ENCODE measurements around the gene SLC6A5. TPM values are rescaled to one million over a fixed set of nuclear protein-coding genes. Genes with fewer than 3 reads are reported as not detected.

The SLC6A5 gene
- total and polyA plus RNA-seq, 10 of the 15 experiments (the other 5 are each of a cell fraction or from before 2014, with no cell fraction given) = 0.01 TPM; not detected in 9

DNA sequence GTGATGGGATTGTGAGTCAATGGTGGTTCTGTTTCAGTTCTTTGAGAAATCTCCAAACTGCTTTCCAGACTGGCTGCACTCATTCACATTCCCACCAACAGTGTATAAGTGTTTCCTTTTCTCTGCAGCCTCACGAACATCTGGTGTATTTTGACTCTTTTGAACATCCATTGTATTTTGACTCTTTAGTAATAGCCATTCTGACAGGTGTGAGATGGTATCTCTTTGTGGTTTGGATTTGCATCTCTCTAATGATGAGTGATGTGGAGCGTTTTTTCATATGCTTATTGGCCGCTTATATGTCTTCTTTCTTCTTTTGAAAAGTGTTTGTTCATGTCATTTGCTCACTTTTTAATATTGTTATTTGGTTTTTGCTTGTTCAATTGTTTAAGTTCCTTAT is 89.4 kb downstream of the SLC6A5 start:
- FAIRE-seq = no peak
- DNase-seq (ENCODE audit: low read depth, low spot score) = no peak
- POLR2A ChIA-PET = no interaction called here

DNA sequence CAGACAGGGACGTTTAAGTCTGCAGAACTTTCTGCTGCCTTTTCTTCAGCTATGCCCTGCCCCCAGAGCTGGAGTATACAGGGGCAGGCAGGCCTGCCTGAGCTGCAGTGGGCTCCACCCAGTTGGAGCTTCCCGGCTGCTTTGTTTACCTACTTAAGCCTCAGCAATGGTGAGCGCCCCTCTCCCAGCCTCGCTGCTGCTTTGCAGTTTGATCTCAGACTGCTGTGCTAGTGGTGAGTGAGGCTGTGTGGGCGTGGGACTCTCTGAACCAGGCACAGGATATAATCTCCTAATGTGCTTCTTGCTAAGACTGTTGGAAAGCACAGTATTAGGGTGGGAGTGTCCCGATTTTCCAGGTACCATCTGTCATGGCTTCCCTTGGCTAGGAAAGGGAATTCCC is 108.5 kb downstream of the SLC6A5 start:
- Histone ChIP-seq H3K36me3 (ENCODE audit: control insufficient read depth in 2 of 2, insufficient read depth in 2 of 2, low read length in 1 of 2) (no peaks in the 10 kb centered on the region), H2AFZ (ENCODE audit: control insufficient read depth, low read depth, low read length) (no peak overlapping the region), H4K20me1 (ENCODE audit: control insufficient read depth, insufficient read depth) (no peaks in the 10 kb centered on the region), H3K27me3 (replicated peaks in 1 of 2; ENCODE audit: control insufficient read depth in 2 of 2, insufficient read depth in 2 of 2, low read length in 1 of 2) (no peaks in the 10 kb centered on the region), H3K27ac (ENCODE audit: control insufficient read depth, insufficient read depth) (no peak overlapping the region), H3K9ac (ENCODE audit: control insufficient read depth, insufficient read depth, low read length) (no peak overlapping the region), H3K4me2 (ENCODE audit: control insufficient read depth, insufficient read depth) (no peak overlapping the region), H3K4me3 (no peak overlapping the region), H3K9me3 (replicated peaks; ENCODE audit: control insufficient read depth, insufficient read depth, low read length) (no peaks in the 10 kb centered on the region; the same call in 2 of the 3 replicates), H3K4me1 (ENCODE audit: control insufficient read depth, insufficient read depth, low read length) (no peaks in the 10 kb centered on the region), H3K79me2 (ENCODE audit: control insufficient read depth, insufficient read depth, low read length) (no peaks in the 10 kb centered on the region)
- DNase-seq (ENCODE audit: low read depth, low spot score) (no peak), ATAC-seq (no peak), FAIRE-seq (no peak)
- in situ Hi-C loops (cut with MboI) (no loop called here), intact Hi-C loops (cut with micrococcal nuclease; ENCODE audit: unreplicated experiment) (no loop called here)
- BruUV-seq (replicated peaks) = no TSS peak
- TF ChIP-seq CBFB (IDR thresholded peaks at IDR 0.05; ENCODE audit: low read depth) (no peak), NRF1 (conservative IDR thresholded peaks at IDR 0.05; ENCODE audit: low read depth, low read length) (no peak), CHD4 (IDR thresholded peaks at IDR 0.05) (no peak), ZNF24 (IDR thresholded peaks at IDR 0.05) (no peak), BCL11A (IDR thresholded peaks at IDR 0.05; ENCODE audit: low read depth, low read length) (no peak), CREM (IDR thresholded peaks at IDR 0.05; ENCODE audit: low read depth) (no peak)
- TF ChIP-seq, protein P1, sequence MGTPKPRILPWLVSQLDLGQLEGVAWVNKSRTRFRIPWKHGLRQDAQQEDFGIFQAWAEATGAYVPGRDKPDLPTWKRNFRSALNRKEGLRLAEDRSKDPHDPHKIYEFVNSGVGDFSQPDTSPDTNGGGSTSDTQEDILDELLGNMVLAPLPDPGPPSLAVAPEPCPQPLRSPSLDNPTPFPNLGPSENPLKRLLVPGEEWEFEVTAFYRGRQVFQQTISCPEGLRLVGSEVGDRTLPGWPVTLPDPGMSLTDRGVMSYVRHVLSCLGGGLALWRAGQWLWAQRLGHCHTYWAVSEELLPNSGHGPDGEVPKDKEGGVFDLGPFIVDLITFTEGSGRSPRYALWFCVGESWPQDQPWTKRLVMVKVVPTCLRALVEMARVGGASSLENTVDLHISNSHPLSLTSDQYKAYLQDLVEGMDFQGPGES (IDR thresholded peaks at IDR 0.05) = no peak
- 41% methylated on average over 6 of the region's 6 CpGs for whole genome bisulfite sequencing (ENCODE audit: insufficient coverage, insufficient replicate concordance, low lambda C conversion rate, missing lambda C conversion rate)
- ChIA-PET POLR2A (no interaction called here), CTCF (no interaction called here), SMC1A (ENCODE audit: uncharacterized antibody, unreplicated experiment) (no interaction called here), RAD21 (ENCODE audit: unreplicated experiment) (no interaction called here)

More for the DNA sequence above, 89.4 kb downstream of the SLC6A5 start:
- no peak for TF ChIP-seq TAF1 (IDR thresholded peaks at IDR 0.05; ENCODE audit: borderline replicate concordance, low read depth, low read length)
- TF ChIP-seq IRF4 (IDR thresholded peaks at IDR 0.05; ENCODE audit: low read depth, low read length) = no peak
- H3K4me3 ChIP-seq = no peak overlapping the region
- SMC1A ChIA-PET (ENCODE audit: uncharacterized antibody, unreplicated experiment) = no interaction called here
- no peak overlapping the region for H3K27ac ChIP-seq (ENCODE audit: control insufficient read depth, insufficient read depth)
- intact Hi-C loops (cut with micrococcal nuclease; ENCODE audit: unreplicated experiment) = no loop called here
- no TSS peak for BruUV-seq (replicated peaks)
- RAD21 ChIA-PET (ENCODE audit: unreplicated experiment) = no interaction called here
- no peak overlapping the region for H3K9ac ChIP-seq (ENCODE audit: control insufficient read depth, insufficient read depth, low read length)
- no peak for ATAC-seq
- H3K9me3 ChIP-seq (replicated peaks; ENCODE audit: control insufficient read depth, insufficient read depth, low read length) = no peaks in the 10 kb centered on the region
- H4K20me1 ChIP-seq (ENCODE audit: control insufficient read depth, insufficient read depth) = no peaks in the 10 kb centered on the region
- no peaks in the 10 kb centered on the region for H3K27me3 ChIP-seq (replicated peaks in 1 of 2; ENCODE audit: control insufficient read depth in 2 of 2, insufficient read depth in 2 of 2, low read length in 1 of 2)
- no peak overlapping the region for H2AFZ ChIP-seq (ENCODE audit: control insufficient read depth, low read depth, low read length)
- no peaks in the 10 kb centered on the region for H3K4me1 ChIP-seq (ENCODE audit: control insufficient read depth, insufficient read depth, low read length)
- no peaks in the 10 kb centered on the region for H3K36me3 ChIP-seq (ENCODE audit: control insufficient read depth in 2 of 2, insufficient read depth in 2 of 2, low read length in 1 of 2)
- H3K79me2 ChIP-seq (ENCODE audit: control insufficient read depth, insufficient read depth, low read length) = no peaks in the 10 kb centered on the region
- CTCF ChIA-PET = no interaction called here
- in situ Hi-C loops (cut with MboI) = no loop called here
- WGBS (ENCODE audit: insufficient coverage, insufficient replicate concordance, low lambda C conversion rate, missing lambda C conversion rate) = 0% methylated on average over 3 of the region's 3 CpGs
- H3K4me2 ChIP-seq (ENCODE audit: control insufficient read depth, insufficient read depth) = no peak overlapping the region

Other genes starting within 250 kb of the SLC6A5 start
- 36.9 and 40.7 TPM in 2 replicates for gene HTATIP2, start 235.9 kb upstream of the SLC6A5 start, total RNA-seq (2014; rRNA removed)
- 40.1 and 40.6 TPM in 2 replicates for gene HTATIP2, start 235.9 kb upstream of the SLC6A5 start, total RNA-seq (2014; rRNA removed; fragmentation: Illumina TruSeq; extraction: Trizol)
- gene HTATIP2, start 235.9 kb upstream of the SLC6A5 start, total RNA-seq (2021) = 29.0 and 34.4 TPM in 2 replicates
- gene HTATIP2, start 235.9 kb upstream of the SLC6A5 start, polyA plus RNA-seq (2011; rRNA removed) = 25.4 and 31.7 TPM in 2 replicates
- 44.4 and 55.2 TPM in 2 replicates for gene HTATIP2, start 235.9 kb upstream of the SLC6A5 start, polyA plus RNA-seq (2014; fragmentation: Illumina TruSeq; extraction: Trizol)
- gene HTATIP2, start 235.9 kb upstream of the SLC6A5 start, polyA plus RNA-seq (2014; fragmentation: Nextera tagmentation; extraction: Ambion mirVana) = 10 to 100 TPM; 51.0 to 58.5 TPM
- gene HTATIP2, start 235.9 kb upstream of the SLC6A5 start, polyA plus RNA-seq (2014; rRNA removed) = 33.0 and 39.3 TPM in 2 replicates
- 10 to 100 TPM; 48.4 to 54.4 TPM for gene HTATIP2, start 235.9 kb upstream of the SLC6A5 start, polyA plus RNA-seq (2016; fragmentation: Nextera tagmentation; extraction: Ambion mirVana)
- gene PRMT3, start 211.9 kb upstream of the SLC6A5 start, total RNA-seq (2014; rRNA removed) = 31.9 and 32.5 TPM in 2 replicates
- gene PRMT3, start 211.9 kb upstream of the SLC6A5 start, total RNA-seq (2014; rRNA removed; fragmentation: Illumina TruSeq; extraction: Trizol) = 31.6 and 32.5 TPM in 2 replicates
- gene PRMT3, start 211.9 kb upstream of the SLC6A5 start, total RNA-seq (2021) = 24.7 and 28.3 TPM in 2 replicates
- 25.9 and 37.1 TPM in 2 replicates for gene PRMT3, start 211.9 kb upstream of the SLC6A5 start, polyA plus RNA-seq (2011; rRNA removed)
- 29.3 and 32.1 TPM in 2 replicates for gene PRMT3, start 211.9 kb upstream of the SLC6A5 start, polyA plus RNA-seq (2014; fragmentation: Illumina TruSeq; extraction: Trizol)
- gene PRMT3, start 211.9 kb upstream of the SLC6A5 start, polyA plus RNA-seq (2014; fragmentation: Nextera tagmentation; extraction: Ambion mirVana) = 10 to 100 TPM; 13.9 TPM
- gene PRMT3, start 211.9 kb upstream of the SLC6A5 start, polyA plus RNA-seq (2014; rRNA removed) = 20.1 and 26.1 TPM in 2 replicates
- gene PRMT3, start 211.9 kb upstream of the SLC6A5 start, polyA plus RNA-seq (2016; fragmentation: Nextera tagmentation; extraction: Ambion mirVana) = 10 to 100 TPM; 47.2 to 52.1 TPM
- 0.05 TPM in 1 of 2 replicates, not detected in the other for gene NELL1, start 70.0 kb downstream of the SLC6A5 start, total RNA-seq (2014; rRNA removed)
- not detected in 2 replicates for gene NELL1, start 70.0 kb downstream of the SLC6A5 start, total RNA-seq (2014; rRNA removed; fragmentation: Illumina TruSeq; extraction: Trizol)
- not detected in 2 replicates for gene NELL1, start 70.0 kb downstream of the SLC6A5 start, total RNA-seq (2021)
- 0.09 and 0.12 TPM in 2 replicates for gene NELL1, start 70.0 kb downstream of the SLC6A5 start, polyA plus RNA-seq (2011; rRNA removed)
- not detected in 2 replicates for gene NELL1, start 70.0 kb downstream of the SLC6A5 start, polyA plus RNA-seq (2014; fragmentation: Illumina TruSeq; extraction: Trizol)
- gene NELL1, start 70.0 kb downstream of the SLC6A5 start, polyA plus RNA-seq (2014; fragmentation: Nextera tagmentation; extraction: Ambion mirVana) = under 1 TPM in 1 of 2 experiments, not detected in 1; 0.02 TPM
- gene NELL1, start 70.0 kb downstream of the SLC6A5 start, polyA plus RNA-seq (2014; rRNA removed) = not detected in 2 replicates
- gene NELL1, start 70.0 kb downstream of the SLC6A5 start, polyA plus RNA-seq (2016; fragmentation: Nextera tagmentation; extraction: Ambion mirVana) = not detected

Data from GM12878 (cell line).